Fibroblast of mammary gland (primary cell): Measurements from ENCODE around the gene NETO2.
"Not testable (repeated sequence)": the region's sequence is repeated elsewhere in the genome, so short reads cannot be mapped to it uniquely, and the experiment has no call there.

ENCODE experiments used
- DNase-seq: peaks from one replicate; pipeline ENCODE4 v3.0.0-alpha.2; 2010; ENCODE audit warnings: low read depth
- H3K4me3 ChIP-seq: 2 replicates; pipeline ENCODE4 v1.5.1; 2011; ENCODE audit warnings: low read depth, mild to moderate bottlenecking, low read length, moderate library complexity; ENCODE audit not compliant: control insufficient read depth
- TF ChIP-seq, protein P1 (sequence below): conservative IDR thresholded peaks from 2 replicates; pipeline ENCODE4 v1.5.1; 2011; ENCODE audit warnings: low read depth, low read length, inconsistent platforms; ENCODE audit not compliant: control insufficient read depth, insufficient read depth

Gene NETO2

DNA sequence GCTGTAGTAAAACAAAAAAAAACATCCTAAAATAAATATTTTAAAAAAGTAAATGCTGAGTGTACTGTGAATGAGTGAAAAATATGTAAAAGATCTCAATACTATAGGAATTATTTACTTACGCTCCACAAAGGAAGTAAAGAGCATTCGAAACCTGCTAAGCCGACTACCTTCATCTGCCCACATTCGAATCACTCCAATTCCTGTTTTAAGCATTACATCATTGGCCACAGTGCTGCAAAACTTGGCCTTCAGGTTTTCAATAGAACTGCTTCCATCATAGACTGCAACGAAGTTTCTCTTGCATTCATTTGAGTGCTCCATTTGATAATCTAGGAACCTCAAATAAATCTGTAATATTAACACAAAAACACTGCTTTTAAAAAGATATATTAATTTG is 34.4 kb downstream of the NETO2 start:
- no peak overlapping the region for H3K4me3 ChIP-seq
- TF ChIP-seq, protein P1, sequence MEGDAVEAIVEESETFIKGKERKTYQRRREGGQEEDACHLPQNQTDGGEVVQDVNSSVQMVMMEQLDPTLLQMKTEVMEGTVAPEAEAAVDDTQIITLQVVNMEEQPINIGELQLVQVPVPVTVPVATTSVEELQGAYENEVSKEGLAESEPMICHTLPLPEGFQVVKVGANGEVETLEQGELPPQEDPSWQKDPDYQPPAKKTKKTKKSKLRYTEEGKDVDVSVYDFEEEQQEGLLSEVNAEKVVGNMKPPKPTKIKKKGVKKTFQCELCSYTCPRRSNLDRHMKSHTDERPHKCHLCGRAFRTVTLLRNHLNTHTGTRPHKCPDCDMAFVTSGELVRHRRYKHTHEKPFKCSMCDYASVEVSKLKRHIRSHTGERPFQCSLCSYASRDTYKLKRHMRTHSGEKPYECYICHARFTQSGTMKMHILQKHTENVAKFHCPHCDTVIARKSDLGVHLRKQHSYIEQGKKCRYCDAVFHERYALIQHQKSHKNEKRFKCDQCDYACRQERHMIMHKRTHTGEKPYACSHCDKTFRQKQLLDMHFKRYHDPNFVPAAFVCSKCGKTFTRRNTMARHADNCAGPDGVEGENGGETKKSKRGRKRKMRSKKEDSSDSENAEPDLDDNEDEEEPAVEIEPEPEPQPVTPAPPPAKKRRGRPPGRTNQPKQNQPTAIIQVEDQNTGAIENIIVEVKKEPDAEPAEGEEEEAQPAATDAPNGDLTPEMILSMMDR = no peak
- DNase-seq = no peak

DNA sequence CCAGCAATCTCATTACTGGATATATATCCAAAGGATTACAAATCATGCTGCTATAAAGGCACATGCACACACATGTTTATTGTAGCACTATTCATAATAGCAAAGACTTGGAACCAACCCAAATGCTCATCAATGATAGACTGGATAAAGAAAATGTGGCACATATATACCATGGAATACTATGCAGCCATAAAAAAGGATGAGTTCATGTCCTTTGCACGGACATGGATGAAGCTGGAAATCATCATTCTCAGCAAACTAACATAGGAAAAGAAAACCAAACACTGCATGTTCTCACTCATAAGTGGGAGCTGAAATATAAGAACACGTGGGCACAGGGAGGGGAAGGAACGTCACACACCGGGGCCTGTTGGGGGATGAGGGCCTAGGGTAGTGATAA is 40.8 kb downstream of the NETO2 start:
- not testable (repeated sequence) for DNase-seq, H3K4me3 ChIP-seq

DNA sequence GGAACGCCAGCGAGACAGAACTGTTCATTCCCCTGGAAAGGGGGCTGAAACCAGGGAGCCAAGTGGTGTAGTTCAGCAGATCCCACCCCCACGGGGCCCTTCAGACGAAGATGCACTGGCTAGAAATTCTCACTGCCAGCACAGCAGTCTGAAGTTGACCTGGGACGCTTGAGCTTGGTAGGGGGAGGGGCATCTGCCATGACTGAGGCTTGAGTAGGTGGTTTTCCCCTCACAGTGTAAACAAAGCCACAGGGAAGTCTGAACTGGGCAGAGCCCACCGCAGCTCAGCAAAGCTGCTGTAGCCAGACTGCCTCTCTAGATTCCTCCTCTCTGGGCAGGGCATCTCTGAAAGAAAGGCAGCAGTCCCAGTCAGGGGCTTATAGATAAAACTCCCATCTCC is 46.6 kb downstream of the NETO2 start:
- not testable (repeated sequence) for H3K4me3 ChIP-seq, DNase-seq

DNA sequence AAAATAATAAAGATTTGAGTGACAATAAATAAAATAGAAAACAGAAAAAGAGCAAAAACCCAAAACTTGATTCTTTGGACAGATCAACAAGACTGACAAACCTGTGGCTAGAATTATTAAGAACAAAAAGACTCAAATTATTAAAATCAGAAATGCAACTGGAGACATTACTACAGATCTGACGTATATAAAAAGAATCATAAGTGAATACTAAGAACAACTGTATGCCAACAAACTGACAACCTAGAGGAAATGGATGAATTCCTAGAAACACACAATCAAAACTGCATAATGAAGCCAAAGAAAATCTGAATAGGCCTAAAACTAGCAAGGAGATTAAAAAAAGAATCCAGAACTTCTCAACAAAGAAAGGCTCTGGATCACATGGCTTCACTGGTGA is 47.4 kb downstream of the NETO2 start:
- TF ChIP-seq, protein P1 = no peak
- DNase-seq = no peak
- no peak overlapping the region for H3K4me3 ChIP-seq

DNA sequence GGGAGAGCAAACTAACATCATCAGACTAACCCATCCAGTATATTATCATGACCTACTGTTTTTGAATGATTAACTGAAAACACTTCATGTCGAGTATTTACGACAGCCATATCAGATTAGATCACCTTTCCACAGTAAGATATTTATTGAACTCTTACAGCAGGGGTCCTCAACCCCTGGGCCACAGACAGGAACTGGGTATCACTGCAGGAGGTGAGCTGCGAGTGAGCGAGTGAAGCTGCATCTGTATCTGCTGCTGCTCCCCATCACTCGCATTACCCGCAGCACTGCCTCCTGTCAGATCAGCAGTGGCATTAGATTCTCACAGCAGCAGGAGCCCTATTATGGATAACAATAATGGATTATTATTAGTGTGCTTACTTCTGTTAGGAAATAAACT is 59.5 kb downstream of the NETO2 start:
- no peak for DNase-seq
- H3K4me3 ChIP-seq = no peak overlapping the region
- TF ChIP-seq, protein P1 = no peak

DNA sequence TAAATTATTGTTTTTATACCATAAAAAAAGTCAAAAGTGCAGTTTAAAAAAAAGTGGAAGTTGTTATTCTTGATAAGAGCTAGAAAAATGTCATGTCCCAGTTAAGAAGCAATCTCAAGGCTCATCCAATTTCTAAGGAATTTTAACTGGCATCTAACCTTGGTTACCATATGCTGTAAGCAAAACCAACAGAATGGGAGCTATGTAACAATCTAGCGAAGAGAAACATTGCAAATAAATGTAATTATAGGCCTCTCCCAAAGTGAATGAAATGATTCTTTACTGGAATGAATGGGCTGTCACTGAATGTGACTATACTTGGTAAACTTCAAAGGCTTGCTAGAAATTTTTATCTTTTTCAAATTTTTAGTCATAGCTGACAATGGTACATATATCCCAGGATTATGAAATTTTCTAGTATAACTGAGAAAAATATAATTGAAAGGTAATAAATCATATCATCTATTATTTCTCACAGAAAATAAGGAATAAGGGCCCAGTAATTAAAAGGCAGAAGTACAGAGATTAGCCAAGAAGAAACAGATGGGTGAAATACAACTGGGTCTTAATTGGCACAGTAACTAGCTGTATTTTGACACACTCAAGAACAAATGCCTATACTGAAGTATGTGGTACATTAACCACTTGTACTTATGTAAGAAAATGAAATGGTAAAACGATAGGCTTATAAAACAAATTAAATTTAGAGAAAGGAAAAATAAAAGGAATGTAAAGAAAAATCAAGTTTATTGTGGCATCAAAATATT is 61.5 kb downstream of the NETO2 start:
- TF ChIP-seq, protein P1 = no peak
- no peak for DNase-seq

DNA sequence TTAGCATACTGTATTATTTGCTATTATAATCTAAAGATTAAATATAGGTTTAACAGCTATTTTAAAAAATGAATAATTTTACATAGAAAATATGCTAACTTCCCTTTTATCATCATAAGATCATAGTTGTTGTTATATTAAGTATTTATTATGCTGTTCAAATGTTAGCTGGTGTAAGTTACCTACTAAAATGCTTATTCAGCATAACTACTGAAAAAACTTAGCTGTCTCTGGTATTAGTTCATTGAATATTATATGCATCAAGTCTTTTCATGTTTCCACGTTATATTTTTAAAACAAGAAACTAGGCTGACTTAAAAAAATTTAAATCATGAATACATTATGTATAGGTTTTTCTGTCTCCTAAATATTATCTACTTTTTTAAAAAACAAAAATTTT is 62.6 kb downstream of the NETO2 start:
- DNase-seq = no peak
- TF ChIP-seq, protein P1 = no peak
- H3K4me3 ChIP-seq = no peak overlapping the region

More for the DNA sequence above, 61.5 kb downstream of the NETO2 start:
- no peak overlapping the region for H3K4me3 ChIP-seq

DNA sequence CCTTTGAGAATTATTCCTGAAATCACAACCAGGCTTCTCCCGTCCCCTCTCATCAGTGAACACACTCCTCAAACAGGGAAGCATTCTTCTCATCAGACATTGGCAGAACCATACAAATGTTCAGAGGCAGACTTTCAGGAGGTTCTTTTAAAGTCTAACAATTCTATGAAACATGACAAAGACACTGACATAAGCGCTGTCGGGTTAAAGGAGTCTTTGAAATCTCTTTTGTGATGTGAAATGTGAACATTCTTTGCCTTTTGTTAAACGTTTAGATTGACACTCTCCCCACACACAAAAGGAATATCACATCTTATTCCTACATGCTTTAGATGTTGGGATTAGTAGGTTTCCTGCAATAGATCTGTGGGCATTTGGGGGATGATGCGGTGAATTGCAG is 63.9 kb downstream of the NETO2 start:
- H3K4me3 ChIP-seq = no peak overlapping the region
- DNase-seq = no peak
- TF ChIP-seq, protein P1 = no peak
